SW 1271 (cell line): ENCODE results near the gene APC.
"Not testable (repeated sequence)": the region's sequence is repeated elsewhere in the genome, so short reads cannot be mapped to it uniquely, and the experiment has no call there.

Experiments used
- DNase-seq, 2 experiments: peaks; one replicate each; lab custom pipeline; 2025; lab: John Stamatoyannopoulos, UW

The APC gene

GRCh38 chr5:112716895-112717294 lies 20.8 kb upstream of the APC start:
- DNase-seq, result not testable (repeated sequence)

GRCh38 chr5:112717506-112718082 lies 20.1 kb upstream of the APC start:
- DNase-seq, result no peak

DNA sequence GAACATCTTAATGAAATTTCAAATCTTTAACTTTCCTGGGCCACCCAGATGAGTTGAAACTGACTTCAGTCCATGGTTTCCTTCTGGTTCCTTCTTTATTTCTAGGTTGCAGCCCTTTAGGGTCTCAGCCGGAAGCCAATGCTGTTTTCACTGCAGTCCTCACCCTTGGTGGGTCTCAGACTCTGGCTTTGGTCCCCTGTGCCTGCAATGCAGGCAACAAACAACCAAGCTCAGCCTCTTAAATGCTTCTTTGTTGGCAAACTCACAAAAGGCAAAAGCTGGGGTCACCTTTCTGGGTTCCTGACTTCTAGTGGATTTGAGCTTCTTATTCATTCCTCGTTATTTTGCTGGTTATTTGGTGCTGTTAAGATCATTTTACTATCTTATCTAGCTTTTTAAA lies 19.3 kb upstream of the APC start:
- DNase-seq, result no peak

- no peak for DNase-seq
Observed at GRCh38 chr5:112720576-112720975, 17.1 kb upstream of the APC start.

- DNase-seq, result no peak
Observed at GRCh38 chr5:112724901-112725300, 12.8 kb upstream of the APC start.

DNA sequence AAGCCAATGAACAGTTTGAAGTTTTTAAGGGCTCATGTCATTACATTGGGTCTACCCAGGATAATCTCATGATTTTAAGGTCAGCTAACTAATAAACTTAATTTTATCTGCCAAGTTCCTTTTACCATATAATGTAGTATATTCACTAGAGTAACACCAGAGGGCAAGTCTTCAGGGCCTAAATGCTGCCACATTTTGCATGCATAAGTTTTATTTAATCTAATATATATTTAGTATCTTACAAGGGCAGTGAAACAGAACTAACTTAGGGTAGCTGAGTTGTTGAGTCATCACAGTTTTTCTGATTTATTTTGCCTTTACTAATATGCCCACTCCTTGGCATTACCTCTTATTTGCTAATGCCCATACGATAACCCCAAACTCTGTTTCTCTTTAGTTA lies 8.1 kb upstream of the APC start:
- DNase-seq, result no peak

DNA sequence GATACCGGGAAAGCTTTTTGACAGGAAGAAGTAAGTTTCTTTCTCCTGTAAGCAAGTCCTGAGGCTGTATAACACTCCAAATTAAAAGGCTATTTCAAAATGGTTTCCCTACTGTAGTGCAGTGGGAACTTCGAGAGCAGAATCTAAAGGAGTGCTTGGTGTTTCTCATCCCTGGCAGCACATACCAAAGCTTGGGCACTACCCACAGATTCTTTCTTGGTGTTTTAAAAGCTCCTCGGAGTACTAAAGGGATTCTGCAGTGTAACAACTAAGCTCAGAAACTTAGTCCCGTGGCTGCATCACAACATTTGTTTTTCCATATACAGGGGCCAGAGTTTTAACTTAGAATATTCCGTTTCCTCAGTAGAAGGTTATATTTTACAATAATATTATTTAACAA lies 5.6 kb upstream of the APC start:
- DNase-seq, result no peak

DNA sequence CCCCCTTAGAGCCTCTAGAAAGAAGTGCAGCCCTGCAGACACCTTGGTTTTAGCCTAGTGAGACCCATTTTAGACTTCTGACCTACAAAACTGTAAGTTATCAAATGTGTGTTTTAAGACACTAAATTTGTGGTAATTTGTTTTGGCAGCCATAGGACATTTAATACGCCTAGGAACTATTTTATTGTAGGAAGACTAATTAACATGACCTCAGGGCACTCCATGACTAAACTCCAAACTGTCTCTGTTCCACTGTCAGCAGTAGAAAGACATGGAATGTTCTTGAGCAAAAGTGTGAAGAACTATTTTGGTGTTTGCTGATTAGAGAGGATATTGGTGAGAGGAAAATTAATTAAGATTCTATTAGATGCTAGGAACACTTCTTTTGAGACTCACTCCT lies 4.1 kb upstream of the APC start:
- DNase-seq, result no peak

GRCh38 chr5:112734597-112734996 lies 3.1 kb upstream of the APC start:
- DNase-seq, result no peak

GRCh38 chr5:112735702-112736101 lies 2.0 kb upstream of the APC start:
- no peak for DNase-seq

DNA sequence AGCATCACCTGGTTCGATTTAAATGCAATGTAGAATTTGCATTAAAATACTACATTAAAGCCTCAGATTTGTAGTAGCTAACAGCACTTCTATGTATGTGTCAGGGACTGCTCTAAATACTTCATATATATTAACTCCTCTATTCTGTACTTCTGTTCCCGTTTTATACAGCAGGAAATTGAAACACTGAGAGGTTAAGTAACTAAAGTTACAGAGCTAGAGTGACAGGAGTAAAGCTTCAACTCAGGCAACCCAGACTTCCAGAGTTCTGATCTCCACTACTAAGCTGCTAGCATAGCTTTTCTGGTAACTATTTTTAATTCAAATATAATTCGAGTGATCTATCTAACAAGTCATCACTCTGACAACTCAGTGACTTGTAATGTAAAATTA lies 619 bp upstream of the APC start:
- no peak for DNase-seq

DNA sequence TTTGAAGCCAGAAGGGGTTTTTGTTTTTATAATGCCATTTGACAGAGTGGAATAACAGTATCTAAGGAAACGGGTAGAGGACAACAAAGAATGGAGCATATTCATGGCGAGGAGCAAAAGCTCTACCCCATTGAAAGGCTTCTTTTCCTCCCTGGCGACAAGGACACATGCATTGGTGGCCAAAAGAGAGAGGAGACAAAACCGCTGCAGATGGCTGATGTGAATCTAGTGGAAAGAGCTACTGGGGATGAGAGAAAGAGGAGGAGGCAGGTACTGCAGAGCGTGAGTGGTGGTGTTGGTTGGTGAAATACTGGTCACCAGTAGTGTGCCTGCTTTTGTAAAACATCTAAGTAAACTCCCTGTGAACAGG lies 491 bp downstream of the APC start:
- DNase-seq, result no peak

DNA sequence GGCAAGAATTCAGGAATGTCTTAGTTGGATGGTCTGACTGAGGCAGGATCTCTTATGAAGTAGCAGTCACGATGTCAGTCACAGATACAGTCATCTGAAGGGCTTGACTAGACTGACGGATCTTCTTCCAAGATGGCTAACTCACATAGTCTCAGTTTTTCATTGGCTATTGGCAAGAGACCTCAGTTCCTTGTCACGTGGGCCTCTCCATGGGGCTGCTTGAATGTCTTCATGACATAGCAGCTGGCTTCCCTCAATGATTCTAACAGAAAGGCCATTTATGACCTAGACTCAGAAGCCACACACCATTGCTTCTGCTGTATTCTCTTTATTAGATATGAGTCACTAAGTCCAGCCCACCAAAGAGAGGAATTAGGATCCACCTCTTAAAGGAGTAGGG lies 4.7 kb downstream of the APC start:
- DNase-seq, result no peak

DNA sequence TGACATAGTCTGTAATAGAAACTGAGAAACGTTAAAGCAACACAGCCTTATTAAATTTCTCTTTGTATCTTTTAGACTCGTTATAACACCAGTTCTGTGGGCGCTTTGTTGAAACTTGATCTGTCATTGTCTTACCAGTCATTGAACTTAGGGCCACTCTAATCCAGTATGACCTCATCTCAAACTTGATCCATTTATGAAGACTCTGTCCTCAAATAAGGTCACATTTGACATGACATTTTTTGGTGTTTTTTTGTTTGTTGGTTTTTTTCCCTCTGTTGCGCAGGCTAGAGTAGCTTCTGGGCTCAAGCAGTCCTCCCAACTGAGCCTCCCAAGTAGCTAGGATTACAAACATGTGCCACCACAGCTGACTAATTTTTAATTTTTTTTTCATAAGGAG lies 5.9 kb downstream of the APC start:
- DNase-seq, result no peak

- DNase-seq, result no peak
Observed at GRCh38 chr5:112752335-112752734, 14.7 kb downstream of the APC start.

- no peak for DNase-seq
Observed at GRCh38 chr5:112755703-112756102, 18.0 kb downstream of the APC start.

DNA sequence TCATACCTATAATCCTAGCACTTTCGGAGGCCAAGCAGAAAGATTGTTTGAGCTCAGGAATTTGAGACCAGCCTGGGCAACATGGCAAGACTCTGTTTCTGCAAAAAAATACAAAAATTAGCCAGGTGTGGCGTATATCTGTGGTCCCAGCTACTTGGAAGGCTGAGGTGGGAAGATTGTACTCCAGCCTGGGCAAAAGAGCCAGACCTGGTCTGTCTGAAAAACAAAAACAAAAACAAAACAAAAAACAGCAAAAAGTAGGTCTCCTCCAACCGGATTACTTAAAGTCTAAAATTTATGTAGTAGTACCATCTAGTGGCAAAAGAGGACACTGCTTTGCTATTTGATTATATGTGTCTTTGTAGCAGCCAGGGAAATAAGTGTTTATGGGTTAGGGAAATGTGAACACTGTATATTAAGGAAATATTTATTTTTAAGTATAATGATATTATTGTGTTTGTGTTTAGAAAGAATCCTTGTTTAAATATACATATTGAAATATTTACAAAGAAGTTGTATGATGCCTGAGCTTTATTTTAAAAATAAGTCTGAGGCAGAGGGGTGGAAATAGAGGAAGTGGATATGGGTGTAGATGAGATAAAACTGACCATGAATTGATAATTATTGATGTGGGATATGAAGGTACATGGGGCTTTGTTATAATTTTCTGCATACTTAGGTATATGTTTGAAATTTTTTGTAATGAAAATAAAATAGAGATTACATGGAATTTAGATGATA lies 20.0 kb downstream of the APC start:
- DNase-seq, result peak; percentile 29 to 75

DNA sequence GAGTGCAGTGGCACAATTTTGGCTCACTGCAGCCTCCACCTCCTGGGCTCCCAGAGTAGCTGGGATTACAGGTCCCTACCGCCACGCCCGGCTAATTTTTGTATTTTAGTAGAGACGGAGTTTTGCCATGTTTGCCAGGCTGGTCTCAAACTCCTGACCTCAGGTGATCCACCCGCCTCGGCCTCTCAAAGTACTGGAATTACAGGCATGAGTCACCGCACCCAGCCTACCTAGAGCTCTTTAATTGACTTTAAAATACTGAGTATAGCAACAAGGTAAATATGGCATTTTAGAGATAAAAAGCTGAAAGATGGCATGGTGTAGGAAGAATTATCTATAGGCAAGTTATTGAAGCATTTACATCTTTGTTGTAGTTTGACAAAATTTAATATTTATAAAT lies 21.0 kb downstream of the APC start:
- no peak for DNase-seq

DNA sequence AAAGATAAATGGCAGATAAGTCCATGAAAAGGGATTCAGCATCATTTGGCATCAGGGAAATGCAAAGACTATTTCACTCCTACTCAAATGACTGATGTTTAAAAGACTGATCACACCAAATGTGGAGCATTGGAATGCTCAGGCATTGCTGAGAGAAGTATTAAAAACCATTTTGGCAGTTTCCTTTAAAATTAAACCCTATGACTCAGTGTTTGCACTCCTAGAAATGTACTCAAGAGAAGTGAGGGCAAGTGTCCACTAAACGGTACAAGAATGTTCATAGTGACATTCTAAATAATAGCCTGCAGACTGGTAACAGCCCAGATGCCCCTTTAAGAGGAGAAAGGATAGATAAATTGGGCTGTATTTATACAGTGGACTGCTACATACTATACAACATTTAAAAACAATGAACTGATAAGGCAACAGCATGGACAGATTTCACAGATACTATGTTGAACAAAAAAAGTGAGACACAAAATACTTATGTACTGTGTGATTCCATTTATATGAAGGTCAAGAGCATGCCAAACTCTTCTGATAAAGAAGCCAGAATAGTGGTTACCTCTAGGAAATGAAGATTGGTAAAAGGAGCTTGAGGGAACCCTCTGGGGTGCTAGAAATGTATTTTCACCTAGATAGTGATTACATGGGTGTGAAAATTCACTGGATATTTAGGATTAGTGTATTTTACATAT lies 24.6 kb downstream of the APC start:
- DNase-seq, result no peak

- no peak for DNase-seq
Observed at GRCh38 chr5:112763165-112763564, 25.5 kb downstream of the APC start.

GRCh38 chr5:112772124-112772523 lies 34.4 kb downstream of the APC start:
- no peak for DNase-seq

DNA sequence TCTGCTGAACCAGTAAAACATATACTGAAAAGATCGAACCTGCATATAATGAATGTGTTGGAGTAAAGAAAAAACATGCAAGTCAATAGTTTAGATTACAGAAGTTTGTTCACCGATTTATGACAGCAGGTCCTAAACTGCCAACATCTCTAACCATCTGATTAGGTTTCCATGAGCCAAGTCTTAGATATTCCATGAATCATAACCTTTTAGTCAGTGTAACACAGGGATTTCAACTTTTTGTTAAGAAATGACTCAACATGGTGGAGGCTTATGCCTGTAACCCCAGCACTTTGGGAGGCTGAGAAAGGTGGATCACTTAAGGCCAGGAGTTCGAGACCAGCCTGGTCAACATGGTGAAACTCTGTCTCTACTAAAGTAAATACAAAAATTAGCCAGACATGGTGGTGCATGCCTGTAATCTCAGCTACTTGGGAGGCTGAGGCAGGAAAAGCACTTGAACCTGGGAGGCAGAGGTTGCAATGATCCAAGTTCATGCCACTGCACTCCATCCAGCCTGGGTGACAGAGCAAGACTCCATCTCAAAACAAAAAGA lies 38.7 kb downstream of the APC start:
- DNase-seq, result no peak

DNA sequence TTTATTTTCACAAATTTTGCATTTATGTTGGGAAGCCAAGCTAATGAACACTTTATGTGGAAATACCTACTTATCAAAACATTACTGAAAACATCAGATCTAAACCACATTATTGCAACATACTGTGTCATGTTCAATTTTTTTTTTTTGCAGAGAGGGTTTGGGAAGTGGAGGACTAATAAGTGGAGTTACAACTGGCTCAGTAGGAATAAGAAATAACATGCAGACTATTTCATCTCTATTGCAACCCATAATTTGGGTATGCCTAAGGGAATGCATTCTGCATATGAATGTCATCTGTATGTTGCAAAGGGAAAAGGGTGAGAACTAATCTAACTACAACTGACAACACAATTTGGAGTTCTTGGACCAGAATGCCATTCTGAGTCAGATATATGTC lies 41.8 kb downstream of the APC start:
- no peak for DNase-seq
